Measurements from ENCODE around the gene GBGT1.

GRCh38 chr9:133144904-133145851 lies 18.5 kb downstream of the GBGT1 start:
- TF ChIP-seq CTCF (IDR thresholded peaks at IDR 0.05) (no peak), POLR2A (IDR thresholded peaks at IDR 0.05) (no peak)
